GM19328 (cell line): Measurements from ENCODE around the gene ABCA7.

Source experiments
- ATAC-seq: cut with Tn5 transposase; IDR thresholded peaks from one replicate; pipeline ENCODE4 v1.9.1; 2021; ENCODE audit warnings: mild to moderate bottlenecking, moderate library complexity; ENCODE audit not compliant: unreplicated experiment

ABCA7 gene

GRCh38 chr19:1039646-1040475 is at the start of gene ABCA7:
Gene ABCA7, plus strand, starts transcription at chr19:1040107. Its CDS starts 1,255 bp downstream, at chr19:1041362.
- ATAC-seq: peak; percentile 71

GRCh38 chr19:990119-990571 is 49.8 kb upstream of the ABCA7 start:
- ATAC-seq: no peak

- ATAC-seq: no peak
These were observed 49.2 kb upstream of the ABCA7 start for GRCh38 chr19:990746-991145.

- no peak for ATAC-seq
These were observed 48.6 kb upstream of the ABCA7 start for GRCh38 chr19:991174-991931.

- ATAC-seq: no peak
These were observed 47.8 kb upstream of the ABCA7 start for GRCh38 chr19:991932-992669.

GRCh38 chr19:992670-993055 is 47.2 kb upstream of the ABCA7 start:
- ATAC-seq: no peak

- ATAC-seq: no peak
These were observed 46.5 kb upstream of the ABCA7 start for GRCh38 chr19:993361-993830.

- no peak for ATAC-seq
These were observed 46.0 kb upstream of the ABCA7 start for GRCh38 chr19:993831-994393.

- no peak for ATAC-seq
These were observed 45.4 kb upstream of the ABCA7 start for GRCh38 chr19:994516-994915.

- ATAC-seq: no peak
These were observed 44.7 kb upstream of the ABCA7 start for GRCh38 chr19:995051-995827.

- ATAC-seq: no peak
These were observed 43.7 kb upstream of the ABCA7 start for GRCh38 chr19:996051-996838.

- no peak for ATAC-seq
These were observed 41.8 kb upstream of the ABCA7 start for GRCh38 chr19:998064-998463.

GRCh38 chr19:999379-999719 is 40.6 kb upstream of the ABCA7 start:
- no peak for ATAC-seq

GRCh38 chr19:1000095-1000494 is 39.8 kb upstream of the ABCA7 start, which contains the start of gene GRIN3B:
Gene GRIN3B, plus strand, starts transcription at chr19:1000419. Its CDS starts 19 bp downstream, at chr19:1000438.
- no peak for ATAC-seq

GRCh38 chr19:1000591-1001537 is 39.0 kb upstream of the ABCA7 start:
- no peak for ATAC-seq

- no peak for ATAC-seq
These were observed 38.3 kb upstream of the ABCA7 start for GRCh38 chr19:1001538-1002166.

GRCh38 chr19:1002600-1002999 is 37.3 kb upstream of the ABCA7 start:
- ATAC-seq: no peak

- ATAC-seq: no peak
These were observed 36.6 kb upstream of the ABCA7 start for GRCh38 chr19:1003283-1003682.
